Liver (tissue), 9 donors: Measurements from ENCODE around the gene SPOCK2. TPM values are rescaled to one million over a fixed set of nuclear protein-coding genes. Genes with fewer than 3 reads are reported as not detected.

Source experiments
- DNase-seq: peaks from one replicate; pipeline ENCODE4 v3.0.0-alpha.2; 2017; ENCODE audit warnings: low spot score
- H3K27ac ChIP-seq, 2 donors: one replicate each; pipeline ENCODE4 v1.7.0; 2013; ENCODE audit warnings: inconsistent platforms in 2 of 2, low read length in 2 of 2, control low read depth in 1 of 2, low read depth in 1 of 2, mild to moderate bottlenecking in 1 of 2
- H3K27me3 ChIP-seq, 4 donors: one replicate each; pipeline versions ENCODE4 v1.6.1 to v1.7.0; 2013; ENCODE audit warnings: low read length in 3 of 4, inconsistent platforms in 1 of 4, mild to moderate bottlenecking in 1 of 4, moderate library complexity in 1 of 4; ENCODE audit not compliant: control insufficient read depth in 4 of 4, insufficient read depth in 4 of 4
- H3K36me3 ChIP-seq, 4 donors: one replicate each; pipeline versions ENCODE4 v1.6.1 to v1.7.0; 2013; ENCODE audit warnings: low read length in 3 of 4, mild to moderate bottlenecking in 3 of 4, low read depth in 1 of 4, moderate library complexity in 1 of 4; ENCODE audit not compliant: control insufficient read depth in 4 of 4, insufficient read depth in 3 of 4
- H3K4me1 ChIP-seq, 4 donors: one replicate each; pipeline versions ENCODE4 v1.6.1 to v1.7.0; 2013; ENCODE audit warnings: low read length in 3 of 4, mild to moderate bottlenecking in 3 of 4, moderate library complexity in 1 of 4; ENCODE audit not compliant: control insufficient read depth in 4 of 4, insufficient read depth in 4 of 4
- H3K4me3 ChIP-seq, 3 donors: one replicate each; pipeline versions ENCODE4 v1.6.1 to v1.7.0; 2013; ENCODE audit warnings: low read length in 3 of 3, control low read depth in 1 of 3, low read depth in 1 of 3, mild to moderate bottlenecking in 1 of 3
- H3K9ac ChIP-seq, 2 donors: one replicate each; pipeline ENCODE4 v1.7.0; 2013; ENCODE audit warnings: low read length in 2 of 2, mild to moderate bottlenecking in 2 of 2, moderate library complexity in 2 of 2, control low read depth in 1 of 2, low read depth in 1 of 2
- H3K9me3 ChIP-seq, 4 donors: one replicate each; pipeline versions ENCODE4 v1.6.1 to v1.7.0; 2013; ENCODE audit warnings: low read length in 3 of 4; ENCODE audit not compliant: control insufficient read depth in 4 of 4
- CTCF ChIP-seq: fragments of 150-350 bp; IDR thresholded peaks from 2 replicates; pipeline ENCODE4 v1.5.1; 2017; ENCODE audit warnings: improper control_type of control experiment, low read depth, low read length; ENCODE audit not compliant: missing input control
- FOXA1 ChIP-seq: IDR thresholded peaks from 2 replicates; pipeline ENCODE4 v1.6.1; 2016; ENCODE audit warnings: antibody characterized with exemption
- HNF4A ChIP-seq, 2 donors: conservative IDR thresholded peaks; 2 replicates each; pipeline ENCODE4 v1.6.1; 2016; ENCODE audit warnings: antibody characterized with exemption in 2 of 2, mild to moderate bottlenecking in 2 of 2
- JUND ChIP-seq, 2 donors: IDR thresholded peaks; 2 replicates each; pipeline ENCODE4 v1.6.1; 2016; ENCODE audit warnings: antibody characterized with exemption in 2 of 2
- MAX ChIP-seq: IDR thresholded peaks from 2 replicates; pipeline ENCODE4 v1.6.1; 2016; ENCODE audit warnings: antibody characterized with exemption
- NR2F2 ChIP-seq: IDR thresholded peaks from 2 replicates; pipeline ENCODE4 v1.6.1; 2016; ENCODE audit warnings: antibody characterized with exemption
- RAD21 ChIP-seq, 2 donors: IDR thresholded peaks; 2 replicates each; pipeline ENCODE4 v1.6.1; 2016; ENCODE audit warnings: antibody characterized with exemption in 2 of 2, mild to moderate bottlenecking in 2 of 2
- REST ChIP-seq: IDR thresholded peaks from 2 replicates; pipeline ENCODE4 v1.6.1; 2016; ENCODE audit warnings: antibody characterized with exemption, mild to moderate bottlenecking
- RXRA ChIP-seq, 2 donors: IDR thresholded peaks; 2 replicates each; pipeline ENCODE4 v1.6.1; 2017 to 2018; ENCODE audit warnings: antibody characterized with exemption in 2 of 2, mild to moderate bottlenecking in 1 of 2
- YY1 ChIP-seq: IDR thresholded peaks from 2 replicates; pipeline ENCODE4 v1.6.1; 2016; ENCODE audit warnings: antibody characterized with exemption, mild to moderate bottlenecking
- ZBTB33 ChIP-seq: IDR thresholded peaks from 2 replicates; pipeline ENCODE4 v1.6.1; 2016; ENCODE audit warnings: antibody characterized with exemption
- WGBS: extraction: QIAGEN DNeasy Blood & Tissue Kit; methylation state at CpG from one replicate; pipeline ENCODE4 v1.1.7; 2013; 5-methylcytosine and 5-hydroxymethylcytosine counted together
- polyA plus RNA-seq, 2 donors: library from polyadenylated mRNA; stranded (reverse) in 1 of 2; unstranded in 1 of 2; fragments of 200-250 nt in 1 of 2; fragments of >200 nt in 1 of 2; fragmentation: Nextera tagmentation in 1 of 2; extraction: Ambion mirVana in 1 of 2; gene quantifications; one replicate each; pipeline versions ENCODE4 v1.2.1 to v1.2.3, GENCODE V29; 2013 to 2015
- total RNA-seq, 2 donors: library from RNA; depleted of rRNA; stranded (reverse); fragments of >200 nt; gene quantifications; one replicate each; pipeline ENCODE4 v1.2.3, GENCODE V29; 2014
- TF ChIP-seq, protein P1 (sequence below): IDR thresholded peaks from 2 replicates; pipeline ENCODE4 v1.6.1; 2016; ENCODE audit warnings: antibody characterized with exemption
- donor health status: healthy.
- donor health status: healthy.
- donor health status: healthy.
- donor health status: healthy.
- donor health status: healthy.

The SPOCK2 gene
- total and polyA plus RNA-seq, 4 donors: 0.36 to 1.7 (median 0.64) TPM

GRCh38 chr10:72068901-72069446, 19.4 kb downstream of the SPOCK2 start:
- no peaks in the 10 kb centered on the region for H3K36me3 ChIP-seq
- DNase-seq: no peak
- no peak overlapping the region for H3K9ac ChIP-seq
- H3K27me3 ChIP-seq: no peaks in the 10 kb centered on the region
- TF ChIP-seq NR2F2: peak; percentile 98
- TF ChIP-seq MAX: no peak
- no peak for TF ChIP-seq REST
- TF ChIP-seq ZBTB33: no peak
- TF ChIP-seq, protein P1, sequence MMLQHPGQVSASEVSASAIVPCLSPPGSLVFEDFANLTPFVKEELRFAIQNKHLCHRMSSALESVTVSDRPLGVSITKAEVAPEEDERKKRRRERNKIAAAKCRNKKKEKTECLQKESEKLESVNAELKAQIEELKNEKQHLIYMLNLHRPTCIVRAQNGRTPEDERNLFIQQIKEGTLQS: peak; percentile 17
- TF ChIP-seq CTCF: no peak
- peak in 1 of 2 donors; percentile 14 for TF ChIP-seq JUND (IDR thresholded peaks at IDR 0.05)
- peak; percentile 61 to 78 for TF ChIP-seq RXRA (IDR thresholded peaks at IDR 0.05)
- TF ChIP-seq HNF4A (conservative IDR thresholded peaks at IDR 0.05): peak; percentile 76 to 85
- no peak for TF ChIP-seq RAD21 (IDR thresholded peaks at IDR 0.05)
- TF ChIP-seq YY1: no peak
- 45% methylated on average over 12 of the region's 12 CpGs for WGBS
- no peaks in the 10 kb centered on the region for H3K9me3 ChIP-seq
- no peak overlapping the region for H3K4me3 ChIP-seq
- no peak overlapping the region for H3K27ac ChIP-seq
- H3K4me1 ChIP-seq: peaks cover 0 to 10% (median 1%) of the 10 kb centered on the region in 4 donors

DNA sequence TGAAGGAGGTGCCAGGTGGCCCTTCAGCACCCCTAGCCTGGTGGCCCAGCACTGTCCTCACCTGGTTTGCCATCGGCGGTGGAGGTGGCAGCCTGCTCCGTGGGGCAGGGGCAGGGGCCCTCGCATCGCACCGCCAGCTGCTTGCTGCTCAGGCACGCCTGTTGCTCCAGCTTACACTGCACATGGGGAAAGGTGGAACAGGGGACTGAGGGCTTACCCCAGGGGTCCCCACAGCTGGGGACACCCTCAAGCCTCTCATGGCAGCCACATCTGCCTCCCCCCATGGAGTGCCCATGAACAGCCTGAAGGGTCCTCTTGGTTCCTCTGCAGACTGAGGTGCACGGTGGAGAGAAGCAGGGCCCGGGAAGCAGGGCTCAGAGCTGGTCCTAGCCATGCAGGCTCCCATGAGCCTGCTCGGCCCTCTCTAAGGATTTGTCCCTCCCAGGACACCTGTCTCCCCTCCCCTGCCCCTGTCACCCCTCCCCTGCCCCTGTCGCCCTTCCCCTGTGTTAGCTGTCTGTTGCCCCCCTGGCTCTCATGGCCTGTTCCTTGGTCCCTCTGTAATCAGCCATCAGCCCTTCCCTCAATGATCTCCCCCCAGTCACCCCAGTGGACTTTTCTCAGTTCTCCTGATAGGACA, 20.1 kb downstream of the SPOCK2 start:
- no peak overlapping the region for H3K4me3 ChIP-seq
- 98% methylated on average over 11 of the region's 11 CpGs for WGBS
- no peaks in the 10 kb centered on the region for H3K36me3 ChIP-seq
- H3K27me3 ChIP-seq: no peaks in the 10 kb centered on the region
- no peaks in the 10 kb centered on the region for H3K9me3 ChIP-seq
- H3K9ac ChIP-seq: no peak overlapping the region
- no peak for DNase-seq
- no peak for TF ChIP-seq FOXA1
- H3K27ac ChIP-seq: no peak overlapping the region
- H3K4me1 ChIP-seq: peaks cover 0 to 10% (median 1%) of the 10 kb centered on the region in 4 donors
